Subcutaneous adipose tissue (tissue), 4 donors: ENCODE measurements around the gene TRIM38. TPM values are rescaled to one million over a fixed set of nuclear protein-coding genes. Genes with fewer than 3 reads are reported as not detected.

Source experiments
- total RNA-seq, 4 donors: library from RNA; depleted of rRNA; stranded (reverse); fragments of >200 nt; gene quantifications; one replicate each; pipeline ENCODE4 v1.1.0, GENCODE V29; 2016
- TF ChIP-seq, protein P1 (sequence below): fragments of 450-650 bp; IDR thresholded peaks from one replicate; pipeline ENCODE4 v1.5.1; 2016; ENCODE audit warnings: low read depth, mild to moderate bottlenecking, control low read depth, antibody characterized with exemption, moderate library complexity

Gene TRIM38
- total RNA-seq, 4 donors from 2014 or later: 10.2 to 20.4 (median 11.2) TPM

DNA sequence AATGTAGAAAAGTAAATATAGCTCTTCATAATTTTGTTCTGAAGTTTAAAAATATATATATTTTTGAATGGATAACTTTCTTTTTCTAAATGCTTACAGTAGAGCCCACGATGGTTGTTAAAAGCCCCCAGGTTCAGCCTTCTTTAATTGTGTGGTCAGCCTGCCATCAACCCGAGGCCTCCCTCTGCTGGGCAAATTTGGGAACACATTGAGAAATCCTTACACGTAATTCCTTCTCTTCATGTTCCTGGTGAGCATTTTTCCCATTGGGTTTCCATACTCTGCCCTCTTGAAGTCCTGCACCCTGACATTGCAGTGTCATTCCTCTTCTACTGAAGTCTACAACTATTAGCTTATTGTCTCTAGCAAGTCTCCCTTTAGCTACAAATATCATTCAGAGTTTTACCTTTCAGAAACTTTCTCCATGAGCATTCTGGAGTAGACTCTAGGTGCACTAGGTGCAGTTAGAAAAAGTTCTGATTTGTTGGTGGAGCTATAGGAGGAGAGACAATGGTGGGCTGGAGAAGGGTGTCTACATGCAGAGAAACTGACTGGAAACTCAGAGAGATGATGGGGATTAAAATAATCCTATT lies 40.6 kb downstream of the TRIM38 start:
- TF ChIP-seq, protein P1, sequence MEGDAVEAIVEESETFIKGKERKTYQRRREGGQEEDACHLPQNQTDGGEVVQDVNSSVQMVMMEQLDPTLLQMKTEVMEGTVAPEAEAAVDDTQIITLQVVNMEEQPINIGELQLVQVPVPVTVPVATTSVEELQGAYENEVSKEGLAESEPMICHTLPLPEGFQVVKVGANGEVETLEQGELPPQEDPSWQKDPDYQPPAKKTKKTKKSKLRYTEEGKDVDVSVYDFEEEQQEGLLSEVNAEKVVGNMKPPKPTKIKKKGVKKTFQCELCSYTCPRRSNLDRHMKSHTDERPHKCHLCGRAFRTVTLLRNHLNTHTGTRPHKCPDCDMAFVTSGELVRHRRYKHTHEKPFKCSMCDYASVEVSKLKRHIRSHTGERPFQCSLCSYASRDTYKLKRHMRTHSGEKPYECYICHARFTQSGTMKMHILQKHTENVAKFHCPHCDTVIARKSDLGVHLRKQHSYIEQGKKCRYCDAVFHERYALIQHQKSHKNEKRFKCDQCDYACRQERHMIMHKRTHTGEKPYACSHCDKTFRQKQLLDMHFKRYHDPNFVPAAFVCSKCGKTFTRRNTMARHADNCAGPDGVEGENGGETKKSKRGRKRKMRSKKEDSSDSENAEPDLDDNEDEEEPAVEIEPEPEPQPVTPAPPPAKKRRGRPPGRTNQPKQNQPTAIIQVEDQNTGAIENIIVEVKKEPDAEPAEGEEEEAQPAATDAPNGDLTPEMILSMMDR: no peak

DNA sequence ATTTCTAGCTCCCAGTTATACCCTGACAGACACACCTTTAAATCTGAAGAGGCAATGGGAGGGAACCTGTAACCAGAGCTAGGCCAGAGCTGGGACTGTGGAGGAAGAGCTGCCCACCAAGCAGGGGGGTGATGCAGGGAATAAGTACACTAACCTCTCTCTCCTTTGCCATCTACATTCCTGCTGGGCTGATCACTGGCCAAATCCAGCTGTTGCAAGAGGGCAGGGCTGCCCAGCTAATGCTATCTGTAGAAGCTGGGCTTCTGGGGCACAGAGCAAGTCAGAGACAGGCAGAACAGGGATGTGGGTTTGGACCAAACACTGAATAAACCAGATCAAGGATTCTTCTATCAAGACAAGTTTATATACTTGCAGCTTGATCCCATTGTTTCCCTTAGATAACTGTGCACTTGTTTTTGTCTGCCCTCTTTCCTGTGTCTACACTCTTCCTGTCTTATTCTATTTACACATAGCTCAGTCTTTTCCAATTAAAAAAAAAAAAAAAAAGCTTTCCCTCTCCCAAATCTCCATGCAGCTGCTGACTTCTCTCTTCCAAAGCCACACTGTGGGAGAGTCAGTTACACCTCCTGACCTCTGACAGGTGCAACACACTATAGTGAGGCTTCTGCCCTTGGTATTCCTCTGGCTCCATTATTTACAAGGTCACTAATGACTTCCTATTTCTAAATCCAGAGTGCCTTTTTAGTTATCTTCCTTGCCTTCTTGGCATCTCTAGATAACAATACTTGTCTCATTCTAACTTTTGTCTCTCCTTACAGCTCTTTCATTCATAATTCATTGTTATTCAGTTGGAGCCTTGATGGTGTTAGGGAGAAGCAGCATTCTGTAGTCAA lies 43.7 kb downstream of the TRIM38 start:
- TF ChIP-seq, protein P1: no peak

DNA sequence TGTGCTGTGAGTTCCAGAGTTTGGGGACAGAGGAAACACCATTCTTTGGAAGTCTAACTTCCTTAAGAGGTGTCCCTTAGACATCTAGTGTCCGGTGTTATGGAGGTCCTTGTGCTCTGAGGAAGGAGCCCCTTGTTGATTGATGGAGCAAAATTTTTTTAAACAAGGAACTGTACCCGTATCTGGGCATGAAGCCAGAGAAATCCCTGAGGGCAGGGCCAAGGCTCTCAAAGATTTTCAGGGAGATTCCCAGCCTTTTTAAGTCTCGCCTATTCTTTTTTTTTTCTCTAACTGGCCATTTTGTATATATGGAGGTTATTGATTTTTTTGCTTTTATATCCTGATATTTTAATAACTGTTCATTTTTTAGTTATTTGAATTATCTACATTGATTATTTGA lies 45.9 kb downstream of the TRIM38 start:
- TF ChIP-seq, protein P1: no peak

DNA sequence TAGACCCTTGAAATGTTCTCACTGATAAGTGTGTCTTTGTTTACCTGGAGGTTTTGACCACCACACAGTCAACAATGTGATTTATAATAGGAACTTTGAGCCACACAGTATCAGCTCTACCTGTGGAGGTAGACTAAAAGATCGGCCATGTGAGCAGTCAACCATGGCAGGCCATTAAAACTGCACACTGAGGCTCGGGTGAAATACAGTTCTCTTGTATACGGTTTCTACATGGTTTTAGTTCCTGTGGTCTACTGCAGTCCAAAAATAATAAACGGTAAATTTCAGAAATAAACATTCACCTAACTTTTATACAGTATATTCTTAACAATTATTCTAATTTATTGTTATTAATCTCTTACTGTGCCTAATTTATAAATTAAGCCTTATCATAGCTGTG lies 47.2 kb downstream of the TRIM38 start:
- TF ChIP-seq, protein P1: no peak

DNA sequence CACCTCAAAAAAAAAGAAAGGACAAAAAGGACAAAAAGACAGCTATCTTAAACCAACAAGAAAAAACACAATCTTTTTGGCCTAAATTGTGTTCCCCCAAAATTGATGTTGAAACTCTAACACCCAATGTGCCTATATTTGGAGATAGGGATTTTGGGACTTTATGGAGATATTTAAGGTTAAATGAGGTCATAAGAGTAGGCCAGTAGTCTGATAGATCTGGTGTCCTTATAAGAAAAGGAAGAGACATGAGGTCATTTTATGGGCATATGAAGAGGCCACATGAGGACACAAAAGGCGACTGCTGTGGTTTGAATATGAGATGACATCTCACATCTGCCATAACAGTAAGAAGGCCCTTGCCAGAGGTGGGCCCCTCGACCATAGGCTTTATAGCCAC lies 49.5 kb downstream of the TRIM38 start:
- TF ChIP-seq, protein P1: no peak

DNA sequence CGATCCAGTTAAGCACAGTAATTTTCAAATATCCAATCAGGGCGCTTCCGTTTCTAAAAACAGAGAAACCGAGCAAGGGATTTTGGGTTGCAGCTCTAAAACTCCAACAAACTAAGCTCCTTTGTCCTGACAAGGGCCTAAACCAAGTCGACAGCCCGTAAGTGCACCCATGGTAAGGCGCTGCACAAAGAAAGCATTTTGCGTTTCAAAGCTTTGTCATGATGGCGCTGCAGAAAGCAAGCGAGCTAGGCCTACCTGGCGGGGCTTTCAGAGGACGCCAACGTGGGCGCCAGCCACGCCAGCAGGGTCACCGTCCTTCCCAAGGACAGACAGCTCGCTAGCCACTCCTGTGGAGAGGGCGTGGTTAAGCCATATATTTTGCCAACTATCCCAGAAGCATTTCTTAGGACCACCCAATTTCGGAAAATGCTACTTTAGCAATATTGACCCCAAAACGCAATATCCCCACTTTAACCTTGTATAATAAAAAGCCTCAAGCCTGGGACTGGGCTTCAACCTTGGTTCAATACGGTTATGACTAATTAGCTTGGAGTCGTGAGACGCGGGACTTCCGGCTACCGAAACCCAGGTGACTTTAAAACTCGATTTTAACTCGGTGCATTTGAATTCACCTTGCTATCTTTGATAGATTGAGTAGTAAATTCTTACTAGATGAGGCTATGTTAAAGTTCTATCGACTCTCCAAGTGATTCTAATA lies 53.8 kb downstream of the TRIM38 start:
- TF ChIP-seq, protein P1: no peak

DNA sequence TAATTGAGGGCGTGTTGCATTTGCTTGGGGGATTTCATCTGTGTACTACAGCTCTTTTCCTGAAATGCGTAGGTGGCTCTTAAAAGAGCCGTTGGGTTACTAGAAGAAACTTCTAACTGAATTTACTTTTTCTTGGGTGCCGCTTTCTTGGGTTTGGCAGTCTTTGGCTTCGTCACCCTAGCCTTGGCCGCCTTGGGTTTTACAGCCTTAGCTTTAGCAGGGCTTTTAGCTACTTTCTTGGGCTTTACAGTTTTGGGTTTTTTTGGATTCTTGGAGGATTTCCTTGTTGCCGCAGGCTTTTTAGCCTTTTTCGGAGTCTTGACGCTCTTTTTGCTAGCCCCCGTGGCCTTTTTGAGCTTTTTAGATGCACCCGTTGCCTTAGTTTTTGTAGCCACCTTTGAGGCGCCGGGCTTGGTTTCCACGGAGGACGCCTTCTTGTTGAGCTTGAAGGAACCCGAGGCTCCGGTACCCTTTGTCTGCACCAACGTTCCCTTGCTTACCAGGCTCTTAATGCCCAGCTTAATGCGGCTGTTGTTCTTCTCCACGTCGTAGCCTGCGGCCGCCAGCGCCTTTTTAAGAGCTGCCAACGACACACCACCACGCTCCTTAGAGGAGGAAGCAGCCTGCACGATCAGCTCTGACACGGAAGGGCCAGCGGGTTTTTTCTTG lies 54.5 kb downstream of the TRIM38 start:
- TF ChIP-seq, protein P1: no peak
